GM19397 (cell line): Measurements from ENCODE around the gene CHCHD10.

ENCODE experiments used
- ATAC-seq: cut with Tn5 transposase; IDR thresholded peaks from one replicate; pipeline ENCODE4 v1.9.1; 2021; ENCODE audit warnings: mild to moderate bottlenecking, moderate library complexity; ENCODE audit not compliant: unreplicated experiment

Gene CHCHD10

GRCh38 chr22:23767673-23768548 is at the start of gene CHCHD10:
Gene CHCHD10, minus strand, starts transcription at chr22:23767972. Its CDS starts 98 bp downstream, at chr22:23767874.
- peak; percentile 63 for ATAC-seq

- no peak for ATAC-seq
Observed at GRCh38 chr22:23817146-23817545, 49.4 kb upstream of the CHCHD10 start.

GRCh38 chr22:23816156-23816976 is 48.6 kb upstream of the CHCHD10 start:
- no peak for ATAC-seq

- ATAC-seq: no peak
Observed at GRCh38 chr22:23815541-23816155, 47.9 kb upstream of the CHCHD10 start.

GRCh38 chr22:23812378-23812777 is 44.6 kb upstream of the CHCHD10 start:
- ATAC-seq: no peak

GRCh38 chr22:23806837-23807236 is 39.1 kb upstream of the CHCHD10 start:
- no peak for ATAC-seq

- no peak for ATAC-seq
Observed at GRCh38 chr22:23804781-23805291, 37.1 kb upstream of the CHCHD10 start.

- no peak for ATAC-seq
Observed at GRCh38 chr22:23803001-23803819, 35.4 kb upstream of the CHCHD10 start.

GRCh38 chr22:23801886-23802377 is 34.2 kb upstream of the CHCHD10 start:
- ATAC-seq: no peak

GRCh38 chr22:23801238-23801821 is 33.6 kb upstream of the CHCHD10 start:
- ATAC-seq: peak; percentile 5

GRCh38 chr22:23800297-23801237 is 32.8 kb upstream of the CHCHD10 start:
- ATAC-seq: peak; percentile 65

- ATAC-seq: no peak
Observed at GRCh38 chr22:23796461-23796860, 28.7 kb upstream of the CHCHD10 start.

GRCh38 chr22:23793326-23793725 is 25.6 kb upstream of the CHCHD10 start:
- no peak for ATAC-seq

- no peak for ATAC-seq
Observed at GRCh38 chr22:23791738-23792645, 24.2 kb upstream of the CHCHD10 start.

GRCh38 chr22:23790819-23791737 is 23.3 kb upstream of the CHCHD10 start:
- no peak for ATAC-seq

GRCh38 chr22:23789638-23790037 is 21.9 kb upstream of the CHCHD10 start:
- ATAC-seq: no peak

GRCh38 chr22:23789121-23789520 is 21.3 kb upstream of the CHCHD10 start:
- ATAC-seq: no peak
